Anterior cingulate cortex (tissue), 58 donors: Measurements from ENCODE around the gene LMAN1L.

Experiments
- DNase-seq, 58 donors: peaks; one replicate each; lab custom pipeline; 2025; lab: John Stamatoyannopoulos, UW

LMAN1L gene

DNA sequence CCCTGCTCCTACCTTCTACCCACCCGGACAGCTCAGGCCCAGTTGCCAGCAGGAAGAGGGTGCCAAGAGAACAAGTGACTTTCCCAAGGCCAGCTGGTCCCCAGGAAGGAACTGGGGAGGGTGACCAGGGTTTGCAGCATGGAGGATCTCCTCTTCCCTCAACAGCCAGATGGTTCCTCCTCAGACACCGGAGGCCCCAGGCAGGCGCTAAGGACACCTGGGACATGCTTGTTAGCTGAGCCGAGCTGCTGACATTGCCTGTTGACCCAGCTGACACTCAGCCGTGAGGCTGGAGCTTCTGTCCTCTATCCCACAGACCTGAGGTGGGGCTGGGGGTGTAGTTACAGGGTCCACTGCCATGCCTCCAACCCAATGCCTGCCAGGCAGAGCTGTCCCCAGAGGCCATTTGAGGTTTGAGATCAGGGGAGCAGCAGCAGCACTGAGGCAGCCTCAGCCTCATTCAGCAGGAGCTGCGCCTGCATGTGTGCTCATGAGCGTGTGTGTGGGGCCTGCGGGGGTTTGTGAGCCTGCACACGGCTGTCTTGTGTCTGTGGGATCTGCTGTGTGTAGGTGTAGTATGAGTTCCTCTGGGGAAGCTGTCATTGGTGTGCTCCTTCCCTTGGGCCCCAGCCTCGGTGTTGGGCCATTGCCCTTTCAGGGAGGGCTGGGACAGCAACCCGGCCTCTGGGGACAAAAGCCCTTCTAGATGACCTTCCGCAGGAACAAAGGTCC lies 20.9 kb downstream of the LMAN1L start:
- peak in 14 of 58 donors; percentile 12 to 46 (median 28) for DNase-seq

DNA sequence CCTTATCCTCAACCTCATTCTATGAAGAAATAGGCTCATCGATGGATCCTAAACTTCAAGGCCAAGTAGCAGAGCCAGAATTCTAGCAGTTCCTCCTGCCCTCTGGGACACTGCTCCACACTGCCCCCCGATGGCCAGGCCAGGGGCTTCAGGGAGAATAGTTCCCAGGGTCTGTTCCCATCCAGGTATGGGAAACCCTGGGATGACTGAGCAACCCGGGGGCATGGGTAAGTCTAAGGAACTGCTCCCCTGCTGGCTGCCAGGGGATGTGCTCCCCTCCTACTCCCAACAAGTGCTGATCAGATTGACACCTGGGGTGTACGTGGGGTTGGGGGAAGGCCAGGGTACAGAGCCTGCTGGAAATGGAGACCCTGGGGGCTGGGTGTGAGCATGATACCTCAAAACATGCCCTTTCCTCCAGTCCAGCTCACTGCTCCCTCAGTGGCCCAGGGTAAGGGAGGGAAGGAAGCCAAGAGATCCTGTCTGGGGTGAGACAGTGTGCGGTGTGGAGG lies 22.7 kb downstream of the LMAN1L start:
- DNase-seq: peak in 13 of 58 donors; percentile 9 to 46 (median 22)

DNA sequence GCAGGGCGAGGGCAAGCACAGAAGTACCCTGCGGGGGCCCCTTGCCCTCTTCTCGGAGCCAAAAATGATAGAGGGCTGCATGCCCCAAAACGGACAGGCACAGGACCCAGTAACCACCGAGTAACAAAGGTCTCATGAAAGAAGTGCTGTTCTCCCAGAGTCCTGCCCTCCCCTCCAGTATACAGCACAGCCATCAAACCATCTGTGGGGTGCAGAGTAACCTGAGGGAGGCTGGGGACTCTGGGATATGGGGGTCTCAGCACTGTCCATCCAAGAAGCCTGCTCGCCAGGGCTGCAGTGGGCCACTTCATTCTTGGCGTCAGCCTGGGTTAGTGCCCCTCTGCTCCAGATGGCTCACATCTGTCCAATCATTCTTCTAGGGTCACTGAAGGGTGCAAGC lies 24.2 kb downstream of the LMAN1L start:
- no peak for DNase-seq

- DNase-seq: no peak
Measured at GRCh38 chr15:74837482-74838136, 25.0 kb downstream of the LMAN1L start.

DNA sequence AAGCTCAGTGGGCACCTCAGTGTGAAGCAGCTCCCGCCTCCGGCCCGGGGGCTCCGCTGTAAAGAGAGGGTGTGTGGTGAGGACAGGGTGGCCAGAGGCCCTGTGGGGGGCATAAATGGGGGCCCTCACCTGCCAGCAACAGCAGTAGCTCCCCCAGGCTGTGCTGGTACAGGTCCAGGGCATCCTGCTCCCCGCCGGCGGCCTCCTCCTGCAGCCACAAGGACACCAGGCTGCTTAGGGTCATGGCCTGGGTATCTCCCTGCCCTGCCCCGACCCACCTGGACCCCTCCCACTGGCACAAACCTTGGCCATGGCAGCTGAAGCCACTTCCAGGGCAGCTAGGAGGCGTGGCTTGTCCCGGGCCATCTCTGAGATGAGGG lies 25.5 kb downstream of the LMAN1L start:
- no peak for DNase-seq

- DNase-seq: no peak
Measured at GRCh38 chr15:74838746-74839525, 26.3 kb downstream of the LMAN1L start.

DNA sequence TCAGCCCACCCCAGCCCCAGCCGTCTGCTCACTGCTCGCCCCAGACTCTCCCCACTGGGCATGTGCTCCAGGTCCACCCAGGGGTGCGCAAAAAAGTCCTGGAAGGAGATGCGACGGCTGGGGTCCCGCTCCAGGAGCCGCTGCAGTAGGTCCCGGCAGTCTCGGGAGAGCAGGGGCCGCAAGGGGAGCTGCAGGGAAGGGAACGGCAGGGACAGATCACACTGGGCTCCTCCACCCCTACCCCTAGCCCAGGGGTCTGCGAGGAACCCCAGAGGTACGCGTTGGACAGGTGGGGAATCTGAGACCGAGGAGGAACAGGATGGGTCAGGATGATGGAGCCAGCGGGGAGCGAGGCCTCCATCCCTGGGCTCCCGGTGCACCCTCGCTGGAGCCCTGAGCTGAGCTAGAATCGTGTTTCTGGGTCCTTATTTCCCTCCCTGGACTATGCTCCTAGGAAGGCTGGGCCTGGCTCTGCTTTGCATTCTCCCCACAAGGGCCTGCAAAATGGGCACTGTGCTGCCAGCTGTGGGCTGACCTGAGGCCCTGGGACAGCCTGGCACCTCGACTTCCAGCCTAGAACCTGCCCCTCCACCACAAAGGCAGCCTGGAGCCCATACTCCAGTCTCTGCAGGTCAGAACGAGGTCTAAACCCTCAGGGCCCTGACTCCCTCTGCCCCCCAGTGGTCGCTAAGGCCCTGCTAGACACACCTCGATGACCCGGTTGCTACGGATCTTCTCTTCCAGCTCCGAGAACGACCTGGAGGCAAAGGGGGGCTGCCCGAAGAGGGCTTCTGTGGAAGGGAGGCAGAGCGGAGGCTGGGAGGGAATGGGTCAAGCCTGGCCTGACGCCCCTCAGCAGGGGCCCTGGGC lies 27.1 kb downstream of the LMAN1L start:
- DNase-seq: no peak

GRCh38 chr15:74840851-74841775 lies 28.5 kb downstream of the LMAN1L start:
- no peak for DNase-seq

- DNase-seq: no peak
Measured at GRCh38 chr15:74841891-74842373, 29.3 kb downstream of the LMAN1L start.

- peak; percentile 49 to 94 (median 85) for DNase-seq
Measured at GRCh38 chr15:74842581-74843444, 30.2 kb downstream of the LMAN1L start, which contains the start of gene ULK3. Gene ULK3 (minus strand): TSS chr15:74843156. CDS start chr15:74843105, 51 bp downstream.

DNA sequence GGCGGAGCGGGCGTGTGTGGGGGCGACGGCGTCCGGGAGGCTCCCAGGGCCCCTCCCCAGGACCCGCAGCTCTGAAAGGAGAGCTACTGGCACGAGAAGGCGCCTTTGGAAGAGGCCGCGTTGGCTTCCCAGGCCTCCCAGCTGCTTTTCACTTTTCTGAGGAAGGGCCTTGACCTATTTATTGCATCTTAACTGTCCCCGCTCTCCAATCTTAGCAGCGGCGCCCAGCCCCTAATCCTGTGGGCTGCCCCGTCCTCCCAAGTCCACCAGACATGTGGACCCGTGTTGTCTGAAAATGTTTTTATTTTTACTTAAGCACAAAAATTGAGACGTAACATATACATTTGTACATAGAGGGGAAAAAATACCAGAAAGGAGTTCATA lies 30.8 kb downstream of the LMAN1L start:
- DNase-seq: no peak

GRCh38 chr15:74843891-74844299 lies 31.3 kb downstream of the LMAN1L start:
- DNase-seq: peak in 1 of 58 donors; percentile 24

DNA sequence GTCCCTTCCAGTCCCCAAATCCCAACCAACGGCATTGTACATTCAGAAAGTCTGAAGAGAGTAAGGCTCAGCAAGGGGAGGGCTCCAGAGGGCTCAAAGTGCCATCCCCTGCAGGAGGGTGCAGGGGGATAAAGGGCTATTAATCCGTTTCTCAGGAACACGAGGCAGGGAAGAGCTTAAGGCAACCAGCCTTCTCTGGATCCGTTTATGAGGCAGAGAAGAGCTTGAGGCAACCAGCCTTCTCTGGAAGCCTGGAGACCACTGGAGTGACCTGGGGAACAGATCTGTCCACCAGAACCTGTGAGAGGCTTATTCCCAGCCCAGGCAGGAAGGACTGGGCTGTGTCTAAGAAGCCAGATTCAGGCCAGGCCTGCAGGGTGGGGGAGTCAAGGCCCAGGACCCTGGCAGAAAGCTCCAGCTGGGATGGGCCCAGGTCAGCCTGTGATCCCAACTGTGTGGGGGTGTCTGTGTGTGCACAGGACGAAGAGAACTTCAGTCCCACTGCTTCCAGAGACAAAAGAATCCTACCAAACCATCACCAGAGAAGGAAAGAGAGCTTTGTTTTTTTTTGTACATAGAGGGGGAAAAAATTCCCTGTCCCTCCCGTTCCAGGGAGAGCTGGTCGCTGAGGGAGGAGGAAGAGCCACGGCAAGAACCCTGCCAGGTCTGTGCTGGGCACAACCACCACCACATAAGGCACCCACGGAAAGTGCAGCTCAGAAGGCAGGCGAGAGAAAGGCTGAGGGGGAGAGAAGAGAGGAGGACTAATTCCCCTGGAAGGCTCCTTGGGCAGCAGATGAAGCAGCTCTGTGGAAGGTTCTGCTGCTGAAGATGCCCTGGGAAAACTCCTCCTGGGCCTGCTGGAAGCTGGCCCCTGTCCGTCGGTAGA lies 31.9 kb downstream of the LMAN1L start:
- DNase-seq: no peak

- no peak for DNase-seq
Measured at GRCh38 chr15:74845208-74845568, 32.6 kb downstream of the LMAN1L start.

DNA sequence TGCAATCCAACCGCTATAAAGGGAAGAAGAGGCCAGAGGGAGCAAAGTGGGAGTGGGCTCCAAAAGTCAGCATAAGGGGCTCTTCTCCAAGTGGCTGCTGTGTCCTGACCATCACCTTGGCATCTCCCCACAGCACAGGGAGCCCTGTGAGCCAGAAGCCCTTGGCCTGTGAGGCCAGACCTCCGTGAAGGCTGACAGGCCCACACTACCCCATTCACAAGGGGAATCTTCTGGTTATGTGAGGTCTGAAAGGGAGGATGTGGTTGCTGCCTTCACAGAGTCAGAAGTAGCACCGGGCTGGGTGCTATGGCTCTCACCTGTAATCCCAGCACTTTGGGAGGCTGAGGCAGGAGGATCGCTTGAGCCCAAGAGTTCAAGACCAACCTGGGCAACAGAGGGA lies 32.9 kb downstream of the LMAN1L start:
- no peak for DNase-seq

- DNase-seq: peak in 15 of 58 donors; percentile 3 to 69 (median 22)
Measured at GRCh38 chr15:74847432-74847831, 34.8 kb downstream of the LMAN1L start.

- no peak for DNase-seq
Measured at GRCh38 chr15:74850393-74850792, 37.8 kb downstream of the LMAN1L start.
